Chondrocyte (in vitro differentiated cells): ENCODE measurements around the gene ACSM5. TPM values are rescaled to one million over a fixed set of nuclear protein-coding genes. Genes with fewer than 3 reads are reported as not detected.
"Not testable (repeated sequence)": the region's sequence is repeated elsewhere in the genome, so short reads cannot be mapped to it uniquely, and the experiment has no call there.

Experiments
- DNase-seq: peaks from one replicate; pipeline ENCODE4 v3.0.0; 2021; ENCODE audit warnings: mixed read lengths, low spot score
- H3K27ac Mint-ChIP-seq: one replicate; pipeline ENCODE4 v1.8.0; 2021; ENCODE audit warnings: mild to moderate bottlenecking, moderate library complexity, mixed read lengths; ENCODE audit not compliant: unreplicated experiment
- H3K27me3 Mint-ChIP-seq: 2 replicates; pipeline ENCODE4 v1.8.0; 2021; ENCODE audit warnings: low read depth, mixed read lengths
- H3K36me3 Mint-ChIP-seq: 2 replicates; pipeline ENCODE4 v1.8.0; 2021; ENCODE audit warnings: low read depth, mixed read lengths
- H3K4me1 Mint-ChIP-seq: 2 replicates; pipeline ENCODE4 v1.8.0; 2021; ENCODE audit warnings: low read depth, mild to moderate bottlenecking, mixed read lengths
- H3K4me3 Mint-ChIP-seq: one replicate; pipeline ENCODE4 v1.8.0; 2021; ENCODE audit warnings: mild to moderate bottlenecking, moderate library complexity, mixed read lengths; ENCODE audit not compliant: unreplicated experiment
- H3K9me3 Mint-ChIP-seq: 2 replicates; pipeline ENCODE4 v1.8.0; 2021; ENCODE audit warnings: low read depth, mixed read lengths
- total RNA-seq: library from RNA; stranded (reverse); gene quantifications from 3 replicates; pipeline ENCODE4 v1.2.1, GENCODE V29; 2021
- TF ChIP-seq, protein P1 (sequence below): fragments of 200-600 bp; sonication (generic); IDR thresholded peaks from 2 replicates; pipeline ENCODE4 v1.5.0; 2021; ENCODE audit warnings: antibody characterized with exemption, mild to moderate bottlenecking, moderate library complexity

The ACSM5 gene
- total RNA-seq, 1 donor from 2014 or later, result 2.1 TPM

DNA sequence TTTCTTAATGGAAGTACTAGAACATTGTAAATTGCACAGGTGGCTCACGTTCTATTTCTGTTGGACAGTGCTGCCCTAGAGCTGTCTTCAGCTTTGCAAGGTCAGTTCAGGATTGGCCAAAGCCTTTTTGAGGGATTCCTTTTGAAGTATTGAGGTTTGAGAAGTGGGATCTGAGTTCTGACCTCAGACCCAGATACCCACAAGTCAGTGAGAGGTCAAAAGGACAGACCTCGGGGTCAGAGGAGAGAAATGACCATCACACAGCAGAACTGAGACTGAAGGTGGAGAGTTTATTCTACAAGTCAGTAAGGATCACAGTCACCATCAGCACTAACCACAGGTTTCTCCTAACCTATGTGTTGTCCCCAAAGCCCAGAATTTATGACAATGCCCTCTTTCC, 1.7 kb downstream of the ACSM5 start:
- Mint-ChIP-seq H3K27me3 (no peaks in the 10 kb centered on the region), H3K36me3 (no peaks in the 10 kb centered on the region), H3K27ac (no peak overlapping the region), H3K4me1 (peaks cover 14% of the 10 kb centered on the region), H3K4me3 (no peak overlapping the region), H3K9me3 (peaks cover 5% of the 10 kb centered on the region)
- no peak for DNase-seq
- TF ChIP-seq, protein P1, sequence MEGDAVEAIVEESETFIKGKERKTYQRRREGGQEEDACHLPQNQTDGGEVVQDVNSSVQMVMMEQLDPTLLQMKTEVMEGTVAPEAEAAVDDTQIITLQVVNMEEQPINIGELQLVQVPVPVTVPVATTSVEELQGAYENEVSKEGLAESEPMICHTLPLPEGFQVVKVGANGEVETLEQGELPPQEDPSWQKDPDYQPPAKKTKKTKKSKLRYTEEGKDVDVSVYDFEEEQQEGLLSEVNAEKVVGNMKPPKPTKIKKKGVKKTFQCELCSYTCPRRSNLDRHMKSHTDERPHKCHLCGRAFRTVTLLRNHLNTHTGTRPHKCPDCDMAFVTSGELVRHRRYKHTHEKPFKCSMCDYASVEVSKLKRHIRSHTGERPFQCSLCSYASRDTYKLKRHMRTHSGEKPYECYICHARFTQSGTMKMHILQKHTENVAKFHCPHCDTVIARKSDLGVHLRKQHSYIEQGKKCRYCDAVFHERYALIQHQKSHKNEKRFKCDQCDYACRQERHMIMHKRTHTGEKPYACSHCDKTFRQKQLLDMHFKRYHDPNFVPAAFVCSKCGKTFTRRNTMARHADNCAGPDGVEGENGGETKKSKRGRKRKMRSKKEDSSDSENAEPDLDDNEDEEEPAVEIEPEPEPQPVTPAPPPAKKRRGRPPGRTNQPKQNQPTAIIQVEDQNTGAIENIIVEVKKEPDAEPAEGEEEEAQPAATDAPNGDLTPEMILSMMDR, result no peak

- H3K27me3 Mint-ChIP-seq, result no peaks in the 10 kb centered on the region
- H3K4me3 Mint-ChIP-seq, result no peak overlapping the region
- no peaks in the 10 kb centered on the region for H3K4me1 Mint-ChIP-seq
- TF ChIP-seq, protein P1, result no peak
- H3K9me3 Mint-ChIP-seq, result peaks cover 7% of the 10 kb centered on the region
- DNase-seq, result no peak
- no peak overlapping the region for H3K27ac Mint-ChIP-seq
- H3K36me3 Mint-ChIP-seq, result no peaks in the 10 kb centered on the region
These were observed 6.2 kb downstream of the ACSM5 start for GRCh38 chr16:20415541-20415940.

DNA sequence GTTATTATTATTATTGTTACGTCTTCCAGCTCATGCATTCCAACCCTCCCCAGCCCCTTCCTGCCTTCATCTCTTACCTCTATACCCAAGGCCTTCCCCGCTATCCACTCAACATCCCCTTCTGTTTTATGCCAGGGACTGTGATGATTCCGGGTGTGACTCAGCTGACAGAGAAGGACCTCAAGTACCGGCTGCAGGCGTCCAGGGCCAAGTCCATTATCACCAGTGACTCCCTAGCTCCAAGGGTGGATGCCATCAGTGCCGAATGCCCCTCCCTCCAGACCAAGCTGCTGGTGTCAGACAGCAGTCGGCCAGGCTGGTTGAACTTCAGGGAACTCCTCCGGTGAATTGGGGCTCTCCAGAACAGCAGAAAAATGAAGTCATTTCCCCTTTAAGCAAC, 9.8 kb downstream of the ACSM5 start:
- not testable (repeated sequence) for H3K27me3 Mint-ChIP-seq, H3K27ac Mint-ChIP-seq, DNase-seq, H3K4me3 Mint-ChIP-seq, H3K4me1 Mint-ChIP-seq, H3K36me3 Mint-ChIP-seq, H3K9me3 Mint-ChIP-seq

GRCh38 chr16:20421748-20422147, 12.4 kb downstream of the ACSM5 start:
- not testable (repeated sequence) for H3K27me3 Mint-ChIP-seq, H3K4me1 Mint-ChIP-seq, DNase-seq, H3K9me3 Mint-ChIP-seq, H3K27ac Mint-ChIP-seq, H3K36me3 Mint-ChIP-seq, H3K4me3 Mint-ChIP-seq

DNA sequence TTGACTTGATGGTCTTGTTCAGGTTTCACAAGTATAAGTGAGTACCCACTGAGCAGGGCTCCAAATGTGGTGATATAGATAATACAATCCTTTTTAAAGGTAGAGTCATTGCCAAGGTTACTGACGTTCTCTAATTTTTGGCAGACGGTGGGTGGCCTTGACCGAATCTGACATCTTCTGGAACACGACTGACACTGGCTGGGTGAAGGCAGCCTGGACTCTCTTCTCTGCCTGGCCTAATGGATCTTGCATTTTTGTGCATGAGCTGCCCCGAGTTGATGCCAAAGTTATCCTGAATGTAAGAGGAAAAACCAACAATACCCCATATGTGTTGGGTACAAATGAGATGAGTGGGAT, 14.4 kb downstream of the ACSM5 start:
- DNase-seq, H3K4me3 Mint-ChIP-seq, H3K9me3 Mint-ChIP-seq, H3K4me1 Mint-ChIP-seq, H3K36me3 Mint-ChIP-seq, H3K27me3 Mint-ChIP-seq, H3K27ac Mint-ChIP-seq: not testable (repeated sequence)

DNA sequence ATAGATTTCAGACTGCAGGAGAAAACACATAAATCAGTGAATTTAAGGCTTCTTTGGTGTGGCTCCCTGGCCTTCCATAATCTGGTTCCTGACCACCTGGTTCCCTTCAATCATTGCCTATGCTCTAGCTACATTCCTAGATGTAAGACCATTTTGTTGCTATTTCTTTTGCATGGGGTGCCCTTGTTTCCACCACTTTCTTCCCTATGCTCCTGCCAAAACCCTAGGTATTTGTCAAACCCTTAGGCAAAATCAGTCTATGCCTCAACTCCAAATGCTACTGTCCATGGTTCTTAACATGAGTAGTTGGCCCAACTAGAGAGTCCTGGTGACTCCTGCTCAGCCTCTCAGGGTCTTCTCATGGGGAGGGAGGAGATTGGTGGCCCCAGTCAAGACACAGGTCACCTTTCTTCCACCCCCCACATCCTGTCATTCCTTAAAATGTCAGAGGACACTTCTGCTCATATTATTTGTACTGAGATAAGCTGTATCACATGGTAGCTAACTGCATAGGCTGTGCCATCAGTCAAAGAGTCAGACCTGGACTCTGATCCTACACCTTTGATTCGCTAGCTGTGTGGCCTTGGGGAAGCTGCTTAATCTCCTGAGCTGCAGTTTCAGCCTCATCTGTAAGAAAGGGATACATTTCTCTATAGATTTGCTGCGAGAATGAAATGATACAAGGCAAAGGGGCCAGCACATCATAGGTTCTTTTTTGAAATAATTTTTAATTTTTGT, 15.0 kb downstream of the ACSM5 start:
- Mint-ChIP-seq H3K27me3 (no peaks in the 10 kb centered on the region), H3K4me3 (no peak overlapping the region), H3K36me3 (no peaks in the 10 kb centered on the region), H3K27ac (no peak overlapping the region), H3K9me3 (peaks cover 2% of the 10 kb centered on the region), H3K4me1 (peaks cover 7% of the 10 kb centered on the region)
- TF ChIP-seq, protein P1, result no peak
- no peak for DNase-seq

GRCh38 chr16:20427401-20427797, 18.1 kb downstream of the ACSM5 start:
- H3K27me3 Mint-ChIP-seq, H3K4me3 Mint-ChIP-seq, H3K27ac Mint-ChIP-seq, H3K36me3 Mint-ChIP-seq, DNase-seq, H3K9me3 Mint-ChIP-seq: not testable (repeated sequence)
- peaks cover 13% of the 10 kb centered on the region for H3K4me1 Mint-ChIP-seq

- not testable (repeated sequence) for H3K27ac Mint-ChIP-seq, H3K27me3 Mint-ChIP-seq, H3K4me3 Mint-ChIP-seq, H3K36me3 Mint-ChIP-seq, DNase-seq, H3K9me3 Mint-ChIP-seq
- peaks cover 22% of the 10 kb centered on the region for H3K4me1 Mint-ChIP-seq
These were observed 20.2 kb downstream of the ACSM5 start for GRCh38 chr16:20429499-20429898.

- H3K36me3 Mint-ChIP-seq, H3K27ac Mint-ChIP-seq, DNase-seq, H3K9me3 Mint-ChIP-seq, H3K4me3 Mint-ChIP-seq, H3K27me3 Mint-ChIP-seq: not testable (repeated sequence)
- H3K4me1 Mint-ChIP-seq, result peaks cover 24% of the 10 kb centered on the region
These were observed 21.1 kb downstream of the ACSM5 start for GRCh38 chr16:20430480-20430879.
